Stimulated activated naive B cell treated with anti-CD40 and anti-IgM and Interleukin-4, amounts not matched to agents 10 μg/mL and 1 μg/mL and 100 μg/mL, for 72 hours (primary cell): ENCODE data around the gene HIPK2.

Experiments used
- ATAC-seq, 2 donors: fragments of 150-1000 bp; cut with Tn5 transposase; replicated peaks; 2 replicates each; pipeline ENCODE4 v1.10.0; 2021; ENCODE audit warnings: moderate library complexity in 1 of 2
- DNase-seq: peaks from one replicate; pipeline ENCODE4 v3.0.0; 2021
- H3K27ac Mint-ChIP-seq: one replicate; pipeline ENCODE4 v1.8.0; 2022; ENCODE audit warnings: mild to moderate bottlenecking, mixed read lengths
- H3K27me3 Mint-ChIP-seq, 2 donors: one replicate each; pipeline ENCODE4 v1.8.0; 2022; ENCODE audit warnings: mixed read lengths in 2 of 2
- H3K36me3 Mint-ChIP-seq, 2 donors: one replicate each; pipeline ENCODE4 v1.8.0; 2022; ENCODE audit warnings: mixed read lengths in 2 of 2, mild to moderate bottlenecking in 1 of 2
- H3K4me1 Mint-ChIP-seq, 2 donors: one replicate each; pipeline ENCODE4 v1.8.0; 2022; ENCODE audit warnings: mixed read lengths in 2 of 2, mild to moderate bottlenecking in 1 of 2
- H3K4me3 Mint-ChIP-seq, 2 donors: one replicate each; pipeline ENCODE4 v1.8.0; 2022; ENCODE audit warnings: mild to moderate bottlenecking in 2 of 2, mixed read lengths in 2 of 2, moderate library complexity in 1 of 2
- H3K9me3 Mint-ChIP-seq, 2 donors: one replicate each; pipeline ENCODE4 v1.8.0; 2022; ENCODE audit warnings: mixed read lengths in 2 of 2, mild to moderate bottlenecking in 1 of 2

The HIPK2 gene

GRCh38 chr7:139807009-139807408, 29.2 kb upstream of the HIPK2 start:
- Mint-ChIP-seq H3K36me3 (peaks cover 10 to 23% of the 10 kb centered on the region in 2 donors), H3K4me3 (no peak overlapping the region), H3K27ac (no peak overlapping the region), H3K27me3 (peaks cover 7 to 10% of the 10 kb centered on the region in 2 donors), H3K9me3 (peaks cover 15 to 16% of the 10 kb centered on the region in 2 donors), H3K4me1 (peaks cover 0 to 4% of the 10 kb centered on the region in 2 donors)
- ATAC-seq (no peak), DNase-seq (no peak)

DNA sequence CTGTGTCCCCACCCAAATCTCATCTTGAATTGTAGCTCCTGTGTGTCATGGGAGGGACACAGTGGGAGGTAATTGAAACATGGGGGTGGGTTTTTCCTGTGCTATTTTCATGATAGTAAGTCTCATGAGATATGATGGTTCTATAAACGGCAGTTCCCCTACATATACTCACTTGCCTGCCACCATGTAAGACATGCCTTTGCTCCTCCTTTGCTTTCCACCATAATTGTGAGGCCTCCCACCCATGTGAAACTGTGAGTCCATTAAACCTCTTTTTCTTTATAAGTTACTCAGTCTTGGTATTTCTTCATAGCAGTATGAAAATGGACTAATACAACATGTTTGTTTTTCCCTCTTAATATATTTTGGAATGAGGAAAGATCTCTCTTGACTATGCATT, 26.8 kb upstream of the HIPK2 start:
- Mint-ChIP-seq H3K4me3 (no peak overlapping the region), H3K27me3 (peaks cover 10 to 12% of the 10 kb centered on the region in 2 donors), H3K9me3 (peaks cover 15 to 16% of the 10 kb centered on the region in 2 donors), H3K36me3 (peaks cover 10 to 23% of the 10 kb centered on the region in 2 donors), H3K4me1 (peaks cover 6 to 9% of the 10 kb centered on the region in 2 donors), H3K27ac (no peak overlapping the region)
- no peak for ATAC-seq
- no peak for DNase-seq

DNA sequence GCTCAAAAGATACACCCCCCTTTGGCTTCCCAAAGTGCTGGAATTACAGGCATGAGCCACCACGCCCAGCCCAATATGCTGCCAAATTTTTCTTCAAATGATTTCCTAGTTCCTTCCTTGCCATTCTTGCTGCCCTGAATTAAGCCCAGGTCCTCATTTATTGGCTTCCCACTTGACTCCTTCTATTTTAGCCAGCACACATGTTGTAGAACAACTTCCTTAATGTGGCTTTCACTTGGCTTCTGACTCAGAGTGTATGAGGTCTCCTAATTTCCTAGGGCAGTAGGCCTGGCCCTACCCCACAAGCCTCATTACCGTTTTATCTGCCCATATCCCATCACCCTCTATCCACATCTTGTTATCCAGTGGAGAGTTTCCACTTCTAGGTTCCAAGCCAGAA, 21.8 kb upstream of the HIPK2 start:
- H3K27me3 Mint-ChIP-seq, result peaks cover 5 to 8% of the 10 kb centered on the region in 2 donors
- H3K27ac Mint-ChIP-seq, result peak overlapping the region; percentile 26
- DNase-seq (no peak), ATAC-seq (peak; percentile 87 to 93)
- H3K4me1 Mint-ChIP-seq, result peaks cover 19 to 24% of the 10 kb centered on the region in 2 donors
- no peak overlapping the region for H3K4me3 Mint-ChIP-seq
- H3K9me3 Mint-ChIP-seq, result peaks cover 14 to 15% of the 10 kb centered on the region in 2 donors
- H3K36me3 Mint-ChIP-seq, result peaks cover 12 to 21% of the 10 kb centered on the region in 2 donors

DNA sequence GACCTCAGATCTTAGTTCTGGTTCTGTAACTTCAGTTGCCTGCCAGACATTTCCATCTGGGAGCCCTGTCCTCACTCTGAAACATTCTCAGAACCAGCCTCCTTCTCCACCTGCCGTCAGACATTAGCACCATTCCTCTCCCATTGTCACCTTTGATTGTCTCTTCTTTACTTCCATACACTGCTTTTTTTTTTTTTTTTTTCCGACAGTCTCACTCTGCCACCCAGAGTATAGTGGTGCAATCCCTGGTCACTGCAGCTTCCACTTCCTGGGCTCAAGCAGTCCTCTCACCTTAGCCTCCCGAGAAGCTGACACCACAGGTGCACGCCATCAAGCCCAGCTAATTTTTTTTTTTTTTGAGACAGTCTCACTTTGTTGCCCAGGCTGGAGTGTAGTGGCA, 21.1 kb upstream of the HIPK2 start:
- peaks cover 12 to 14% of the 10 kb centered on the region in 2 donors for H3K9me3 Mint-ChIP-seq
- peaks cover 12 to 17% of the 10 kb centered on the region in 2 donors for H3K36me3 Mint-ChIP-seq
- H3K27me3 Mint-ChIP-seq, result peaks cover 5 to 8% of the 10 kb centered on the region in 2 donors
- H3K4me3 Mint-ChIP-seq, result no peak overlapping the region
- DNase-seq, result no peak
- no peak for ATAC-seq
- no peak overlapping the region for H3K27ac Mint-ChIP-seq
- H3K4me1 Mint-ChIP-seq, result peaks cover 19 to 24% of the 10 kb centered on the region in 2 donors

GRCh38 chr7:139798221-139798620, 20.4 kb upstream of the HIPK2 start:
- Mint-ChIP-seq H3K4me3 (no peak overlapping the region), H3K27ac (peak overlapping the region; percentile 75), H3K4me1 (peaks cover 19 to 24% of the 10 kb centered on the region in 2 donors), H3K9me3 (peaks cover 12 to 13% of the 10 kb centered on the region in 2 donors), H3K36me3 (peaks cover 12 to 16% of the 10 kb centered on the region in 2 donors), H3K27me3 (peaks cover 5 to 8% of the 10 kb centered on the region in 2 donors)
- ATAC-seq, result peak; percentile 45 to 63
- DNase-seq, result no peak

DNA sequence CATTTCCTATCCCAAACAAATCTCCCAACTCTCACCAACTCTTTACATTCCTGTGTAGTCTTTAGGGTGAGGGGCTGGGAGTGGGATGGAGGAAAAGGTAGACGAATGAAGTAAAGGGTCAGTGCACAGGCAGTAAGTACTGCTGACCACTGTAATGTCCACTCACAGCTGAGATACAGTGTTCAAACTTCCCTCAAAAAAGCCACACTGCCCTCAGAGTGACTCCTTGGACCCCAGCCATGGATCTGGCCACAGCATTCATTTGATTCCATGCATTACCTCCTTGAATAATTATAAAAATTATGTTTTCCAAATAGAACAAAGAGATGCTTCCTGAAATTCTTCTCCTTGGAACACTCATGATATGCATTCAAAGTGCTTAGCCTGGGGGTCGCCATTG, 19.8 kb upstream of the HIPK2 start:
- no peak for ATAC-seq

GRCh38 chr7:139791316-139791715, 13.5 kb upstream of the HIPK2 start:
- Mint-ChIP-seq H3K4me1 (no peaks in the 10 kb centered on the region), H3K27me3 (no peaks in the 10 kb centered on the region), H3K27ac (no peak overlapping the region), H3K9me3 (peaks cover 3 to 4% of the 10 kb centered on the region in 2 donors), H3K4me3 (no peak overlapping the region), H3K36me3 (peaks cover 5 to 7% of the 10 kb centered on the region in 2 donors)
- ATAC-seq (no peak), DNase-seq (no peak)

More for the DNA sequence above, 19.8 kb upstream of the HIPK2 start:
- Mint-ChIP-seq H3K27me3 (peaks cover 5 to 6% of the 10 kb centered on the region in 2 donors), H3K27ac (no peak overlapping the region), H3K4me3 (no peak overlapping the region), H3K9me3 (peaks cover 6 to 7% of the 10 kb centered on the region in 2 donors), H3K36me3 (peaks cover 7 to 10% of the 10 kb centered on the region in 2 donors), H3K4me1 (peaks cover 16 to 24% of the 10 kb centered on the region in 2 donors)
- no peak for DNase-seq

- ATAC-seq, result no peak
- peaks cover 2 to 4% of the 10 kb centered on the region in 2 donors for H3K36me3 Mint-ChIP-seq
Measured at GRCh38 chr7:139784648-139785047, 6.8 kb upstream of the HIPK2 start.

DNA sequence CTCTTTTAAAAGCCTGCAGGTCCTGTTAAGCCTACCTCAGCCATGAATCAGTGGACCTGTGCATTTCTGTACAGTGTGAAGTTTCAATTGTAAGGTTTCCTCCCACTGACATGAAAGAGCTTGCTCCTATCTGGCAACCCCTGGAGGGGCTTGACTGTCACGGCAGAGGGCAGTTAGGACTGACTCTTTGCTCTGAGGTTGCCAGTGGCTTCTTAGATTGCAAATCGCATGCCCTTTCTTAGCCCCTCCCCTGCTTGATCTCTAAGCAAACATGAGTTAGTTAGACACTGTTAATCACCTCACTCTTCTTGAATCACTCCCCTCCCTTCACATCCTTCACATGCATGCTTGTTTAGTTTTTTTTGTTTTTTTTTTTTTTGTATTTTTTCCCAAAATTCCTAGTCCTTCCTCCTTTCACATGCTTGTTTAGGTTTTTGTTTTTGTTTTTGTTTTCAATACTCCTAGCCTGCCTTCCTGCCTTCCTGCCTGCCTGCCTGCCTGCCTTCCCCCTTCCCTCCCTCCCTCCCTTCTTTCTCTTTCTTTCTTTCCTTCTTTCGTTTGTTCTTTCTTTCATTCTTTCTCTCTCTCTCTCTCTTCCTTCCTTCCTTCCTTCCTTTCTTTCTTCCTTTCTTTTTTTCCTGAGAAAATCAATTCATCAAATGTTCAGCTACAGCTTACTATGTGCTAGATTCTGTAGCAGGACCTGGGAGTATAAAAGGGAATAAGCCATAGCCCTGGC, 6.0 kb upstream of the HIPK2 start:
- Mint-ChIP-seq H3K4me3 (no peak overlapping the region), H3K27me3 (peaks cover 15 to 23% of the 10 kb centered on the region in 2 donors), H3K9me3 (no peaks in the 10 kb centered on the region), H3K4me1 (peaks cover 7 to 10% of the 10 kb centered on the region in 2 donors), H3K36me3 (peaks cover 0 to 4% of the 10 kb centered on the region in 2 donors), H3K27ac (no peak overlapping the region)
- peak in 1 of 2 donors; percentile 22 for ATAC-seq
- DNase-seq, result no peak

More at GRCh38 chr7:139784648-139785047, 6.8 kb upstream of the HIPK2 start:
- H3K27ac Mint-ChIP-seq, result no peak overlapping the region
- no peak for DNase-seq
- peaks cover 2% of the 10 kb centered on the region in 2 donors for H3K4me1 Mint-ChIP-seq
- peaks cover 8 to 15% of the 10 kb centered on the region in 2 donors for H3K27me3 Mint-ChIP-seq
- no peak overlapping the region for H3K4me3 Mint-ChIP-seq
- no peaks in the 10 kb centered on the region for H3K9me3 Mint-ChIP-seq

DNA sequence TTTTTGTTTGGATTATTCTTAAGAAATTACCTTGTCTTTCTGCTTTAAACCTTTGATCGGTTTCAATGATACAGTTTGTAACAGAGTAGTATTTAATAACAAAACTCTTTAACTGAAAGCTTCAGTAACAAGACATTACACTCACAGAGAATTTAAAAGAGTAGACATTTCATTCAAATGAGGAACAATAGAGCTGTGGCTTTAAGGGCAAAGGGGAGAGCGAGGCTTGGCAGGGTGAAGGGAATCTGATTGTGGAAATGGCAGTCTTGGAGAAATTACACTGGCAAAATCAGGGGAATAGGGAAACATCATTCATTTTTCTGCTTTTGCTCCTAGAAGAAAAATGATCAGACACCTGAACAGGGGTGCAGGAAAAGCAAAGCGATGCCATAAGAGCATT, 5.1 kb upstream of the HIPK2 start:
- peaks cover 15 to 28% of the 10 kb centered on the region in 2 donors for H3K27me3 Mint-ChIP-seq

DNA sequence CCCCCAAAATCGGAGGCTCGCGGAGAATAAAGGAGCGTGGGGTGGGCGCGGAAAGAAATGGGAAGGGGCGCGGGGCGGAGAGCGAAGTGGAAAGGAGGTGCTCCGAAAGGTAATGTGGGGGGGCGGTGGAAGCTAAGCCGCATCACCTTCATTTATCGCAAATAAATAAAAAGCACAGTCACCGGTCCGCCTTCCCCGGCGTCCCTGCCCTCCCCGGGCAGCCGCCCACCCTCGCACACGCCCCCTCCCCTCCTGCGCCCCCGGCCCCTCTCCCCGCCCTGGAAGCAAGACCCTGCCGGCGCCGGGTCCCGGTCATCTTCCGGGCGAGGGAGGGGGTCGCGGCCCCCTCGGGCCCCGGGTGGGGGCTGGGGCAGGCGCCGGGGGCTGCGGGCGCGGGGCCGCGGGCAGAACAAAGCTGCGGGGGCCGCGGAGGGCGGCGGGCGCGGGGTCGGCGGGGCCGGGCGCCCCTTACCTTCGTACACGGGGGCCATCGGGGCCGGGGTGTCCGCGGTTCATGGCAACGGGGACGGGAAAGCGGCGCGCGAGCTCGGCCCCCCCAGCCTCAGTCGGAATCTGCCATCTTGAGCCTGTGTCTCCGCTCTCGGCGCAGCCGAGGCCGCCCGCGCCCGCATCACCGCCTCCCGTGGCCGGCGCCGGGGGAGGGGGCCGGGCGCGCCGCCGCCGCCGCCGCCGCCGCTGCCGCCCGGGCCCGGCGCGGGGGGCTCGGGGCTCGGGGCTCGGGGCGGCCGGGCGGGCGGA, 486 bp downstream of the HIPK2 start:
- peak overlapping the region; percentile 99 for H3K27ac Mint-ChIP-seq
- no peaks in the 10 kb centered on the region for H3K9me3 Mint-ChIP-seq
- ATAC-seq (peak; percentile 26 to 38), DNase-seq (no peak)
- H3K36me3 Mint-ChIP-seq, result peaks cover 5 to 15% of the 10 kb centered on the region in 2 donors
- peak overlapping the region; percentile 96 to 100 for H3K4me3 Mint-ChIP-seq
- H3K4me1 Mint-ChIP-seq, result peaks cover 42 to 59% of the 10 kb centered on the region in 2 donors
- peaks cover 15 to 28% of the 10 kb centered on the region in 2 donors for H3K27me3 Mint-ChIP-seq

More for the DNA sequence above, 5.1 kb upstream of the HIPK2 start:
- no peak for DNase-seq
- Mint-ChIP-seq H3K9me3 (no peaks in the 10 kb centered on the region), H3K4me3 (no peak overlapping the region), H3K27ac (no peak overlapping the region), H3K36me3 (peaks cover 0 to 4% of the 10 kb centered on the region in 2 donors), H3K4me1 (peaks cover 11 to 16% of the 10 kb centered on the region in 2 donors)
- no peak for ATAC-seq

DNA sequence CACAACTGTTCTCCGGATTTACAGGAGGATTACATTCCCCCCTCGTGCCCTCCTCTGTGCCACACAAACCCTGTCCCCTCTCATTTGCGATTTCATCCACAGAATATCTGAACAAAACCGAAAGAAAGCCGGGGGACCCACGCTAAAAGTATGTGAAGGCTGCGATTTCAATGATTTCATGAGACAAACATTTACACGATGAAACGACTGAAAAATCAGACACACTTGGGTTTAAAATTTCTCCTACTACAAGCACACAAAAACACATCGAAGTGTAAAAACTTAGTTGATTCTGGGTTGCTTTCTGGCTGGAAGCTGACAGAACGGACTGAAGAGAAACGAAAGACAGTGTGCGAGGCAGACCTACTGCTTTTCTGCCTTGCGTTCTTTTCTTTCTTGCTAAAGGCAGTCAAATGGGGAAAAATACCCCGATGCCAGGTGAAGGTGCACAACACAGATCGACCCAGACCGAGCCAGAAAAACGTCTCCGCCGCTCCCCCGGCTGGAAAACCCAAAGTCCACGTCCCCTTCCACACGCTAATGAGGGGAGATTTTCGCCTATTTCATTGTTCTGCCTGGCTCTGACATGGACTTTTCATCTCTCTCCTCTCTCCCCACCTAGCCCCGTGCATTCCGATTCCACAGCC, 1.2 kb downstream of the HIPK2 start:
- ATAC-seq, result peak in 1 of 2 donors; percentile 5

DNA sequence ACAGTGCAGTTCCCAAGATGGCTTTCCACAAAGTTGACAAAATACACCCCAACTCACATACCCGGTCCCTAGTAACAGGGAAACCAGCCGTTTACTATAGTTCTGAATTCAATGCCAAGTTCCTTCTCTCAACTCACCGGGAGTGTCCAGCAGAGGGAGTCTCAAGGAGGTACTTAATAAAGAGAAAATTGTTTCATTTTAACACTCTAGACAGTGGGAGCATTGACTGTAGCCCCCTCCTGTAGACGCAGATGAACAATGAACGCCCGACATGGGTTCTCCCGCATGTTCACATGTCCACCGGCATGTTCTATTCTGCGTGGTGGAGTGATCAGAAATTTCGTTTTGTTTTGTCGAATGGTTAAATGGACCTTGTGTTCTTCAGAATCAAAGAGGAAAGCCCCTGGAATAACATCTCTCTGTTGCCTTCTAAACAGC, 1.9 kb downstream of the HIPK2 start:
- ATAC-seq, result peak; percentile 35 to 41
- peaks cover 50 to 72% of the 10 kb centered on the region in 2 donors for H3K4me1 Mint-ChIP-seq
- peak; percentile 39 for DNase-seq

More for the DNA sequence above, 1.2 kb downstream of the HIPK2 start:
- Mint-ChIP-seq H3K27ac (peak overlapping the region; percentile 99), H3K27me3 (peaks cover 15 to 28% of the 10 kb centered on the region in 2 donors), H3K9me3 (no peaks in the 10 kb centered on the region), H3K4me1 (peaks cover 45 to 65% of the 10 kb centered on the region in 2 donors), H3K36me3 (peaks cover 5 to 15% of the 10 kb centered on the region in 2 donors), H3K4me3 (peak overlapping the region; percentile 96 to 100)
- no peak for DNase-seq

GRCh38 chr7:139774376-139774775, 3.4 kb downstream of the HIPK2 start:
- Mint-ChIP-seq H3K4me3 (peak overlapping the region in 1 of 2 donors; percentile 23), H3K27ac (no peak overlapping the region), H3K27me3 (peaks cover 4 to 10% of the 10 kb centered on the region in 2 donors), H3K9me3 (no peaks in the 10 kb centered on the region), H3K4me1 (peaks cover 51 to 74% of the 10 kb centered on the region in 2 donors), H3K36me3 (peaks cover 17 to 24% of the 10 kb centered on the region in 2 donors)
- no peak for DNase-seq
- no peak for ATAC-seq

More for the DNA sequence above, 1.9 kb downstream of the HIPK2 start:
- Mint-ChIP-seq H3K27me3 (peaks cover 11 to 21% of the 10 kb centered on the region in 2 donors), H3K36me3 (peaks cover 12 to 19% of the 10 kb centered on the region in 2 donors), H3K27ac (peak overlapping the region; percentile 99), H3K9me3 (no peaks in the 10 kb centered on the region), H3K4me3 (peak overlapping the region; percentile 96 to 100)
